Panc1 (cell line): ENCODE measurements around the gene ASTN2. TPM values are rescaled to one million over a fixed set of nuclear protein-coding genes. Genes with fewer than 3 reads are reported as not detected.

Experiments
- ATAC-seq: fragments of 200-7000 bp; cut with Tn5 transposase; 2 replicates; pipeline ENCODE4 v1.9.1; 2020; ENCODE audit warnings: mild to moderate bottlenecking, moderate library complexity
- BruUV-seq: library from RNA; stranded (reverse); fragments of 400-500 nt; replicated peaks from 2 replicates; lab custom pipeline; 2021; lab: Mats Ljungman, UMichigan
- CTCF ChIA-PET: fragments of 300-600 bp; sonication (Branson Sonifier 250); formaldehyde crosslinking; loops from one replicate; lab custom pipeline; 2022; ENCODE audit warnings: antibody characterized with exemption; lab: Charles Lee
- POLR2A ChIA-PET: fragments of 300-600 bp; sonication (Branson Sonifier 250); formaldehyde crosslinking; loops from one replicate; lab custom pipeline; 2022; ENCODE audit warnings: antibody characterized with exemption; lab: Charles Lee
- DNase-seq: peaks from one replicate; pipeline ENCODE4 v3.0.0-alpha.2; 2010; ENCODE audit warnings: low read depth, low spot score
- H3K27ac ChIP-seq: 2 replicates; pipeline ENCODE4 v1.5.1; 2011; ENCODE audit warnings: mild to moderate bottlenecking, low read length, inconsistent platforms
- H3K27me3 ChIP-seq: fragments of 200-500 bp; sonication (Bioruptor generic); 2 replicates; pipeline ENCODE4 v1.6.0; 2014; ENCODE audit warnings: low read length, inconsistent platforms; ENCODE audit not compliant: control insufficient read depth, insufficient read depth
- H3K36me3 ChIP-seq: fragments of 200-500 bp; sonication (Bioruptor generic); 2 replicates; pipeline ENCODE4 v1.5.1; 2014; ENCODE audit warnings: inconsistent platforms, mild to moderate bottlenecking, low read length, moderate library complexity; ENCODE audit not compliant: control insufficient read depth, insufficient read depth
- H3K4me1 ChIP-seq: 2 replicates; pipeline ENCODE4 v1.5.1; 2011; ENCODE audit warnings: inconsistent platforms, mild to moderate bottlenecking, low read length, moderate library complexity; ENCODE audit not compliant: control insufficient read depth, insufficient read depth
- H3K4me3 ChIP-seq, 2 experiments: 2 replicates each; pipeline ENCODE4 v1.5.1; 2011 to 2012; ENCODE audit warnings: low read depth in 2 of 2, low read length in 2 of 2, mild to moderate bottlenecking in 2 of 2, inconsistent platforms in 1 of 2, moderate library complexity in 1 of 2
- H3K9me3 ChIP-seq: fragments of 200-500 bp; sonication (Bioruptor generic); 2 replicates; pipeline ENCODE4 v1.5.1; 2014; ENCODE audit warnings: low read depth, mild to moderate bottlenecking, inconsistent platforms, low read length, moderate library complexity; ENCODE audit not compliant: control insufficient read depth, insufficient read depth
- CTCF ChIP-seq: fragments of 450-650 bp; IDR thresholded peaks from 2 replicates; pipeline ENCODE4 v1.5.1; 2017; ENCODE audit warnings: mild to moderate bottlenecking
- POLR2AphosphoS5 ChIP-seq: IDR thresholded peaks from 2 replicates; pipeline ENCODE4 v1.6.1; 2012; ENCODE audit warnings: mild to moderate bottlenecking, low read depth, low read length, moderate library complexity
- REST ChIP-seq, 2 experiments: IDR thresholded peaks; 2 replicates each; pipeline ENCODE4 v1.6.1; 2011 to 2012; ENCODE audit warnings: low read depth in 2 of 2, control low read depth in 1 of 2, low read length in 1 of 2, mild to moderate bottlenecking in 1 of 2, moderate library complexity in 1 of 2; ENCODE audit not compliant: insufficient read depth in 1 of 2
- SIN3A ChIP-seq: IDR thresholded peaks from 2 replicates; pipeline ENCODE4 v1.6.1; 2012; ENCODE audit warnings: low read depth, mild to moderate bottlenecking, low read length, moderate library complexity, borderline replicate concordance; ENCODE audit not compliant: insufficient read depth
- TCF7L2 ChIP-seq: IDR thresholded peaks from 2 replicates; pipeline ENCODE4 v1.6.1; 2011; ENCODE audit warnings: mild to moderate bottlenecking, low read depth, low read length, inconsistent platforms
- in situ Hi-C: cut with HindIII; loops from 2 replicates; pipeline ENCODE4 v1.10.0; 2016; ENCODE audit warnings: low sequenced_read_pairs, low pct_unique_long_range_greater_than_20kb
- intact Hi-C: fragments of 100-400 bp; cut with micrococcal nuclease; formaldehyde crosslinking; loops from one replicate; pipeline ENCODE4 v1.10.0; 2022; ENCODE audit not compliant: unreplicated experiment
- total RNA-seq: library from RNA; stranded (reverse); gene quantifications from one replicate; pipeline ENCODE4 v1.2.1, GENCODE V29; 2021; ENCODE audit not compliant: unreplicated experiment

The ASTN2 gene
- total RNA-seq, 1 experiment from 2014 or later = 3.9 TPM

GRCh38 chr9:117454711-117455110, 39.9 kb upstream of the ASTN2 start:
- BruUV-seq = no TSS peak
- Histone ChIP-seq H3K36me3 (no peaks in the 10 kb centered on the region), H3K9me3 (no peaks in the 10 kb centered on the region), H3K4me3 (no peak overlapping the region), H3K4me1 (no peaks in the 10 kb centered on the region), H3K27me3 (no peaks in the 10 kb centered on the region), H3K27ac (no peak overlapping the region)
- TF ChIP-seq POLR2AphosphoS5 = no peak
- no peak for TF ChIP-seq REST (IDR thresholded peaks at IDR 0.05; ENCODE audit: insufficient read depth in 1 of 2, low read depth in 2 of 2, low read length in 1 of 2)
- TF ChIP-seq TCF7L2 = no peak
- no peak for TF ChIP-seq CTCF
- TF ChIP-seq SIN3A = no peak
- no peak for DNase-seq
- in situ Hi-C loops = no loop called here
- ChIA-PET POLR2A (no interaction called here), CTCF (no interaction called here)
- no peak for ATAC-seq
- intact Hi-C loops = no loop called here

GRCh38 chr9:117453737-117454136, 38.9 kb upstream of the ASTN2 start:
- BruUV-seq = no TSS peak
- no peaks in the 10 kb centered on the region for H3K27me3 ChIP-seq
- in situ Hi-C loops = no loop called here
- ATAC-seq (no peak), DNase-seq (no peak)
- TF ChIP-seq SIN3A (no peak), TCF7L2 (no peak), POLR2AphosphoS5 (no peak), CTCF (no peak), REST (IDR thresholded peaks at IDR 0.05; ENCODE audit: insufficient read depth in 1 of 2, low read depth in 2 of 2, low read length in 1 of 2) (no peak)
- no peaks in the 10 kb centered on the region for H3K4me1 ChIP-seq
- H3K27ac ChIP-seq = no peak overlapping the region
- no peaks in the 10 kb centered on the region for H3K36me3 ChIP-seq
- ChIA-PET POLR2A (no interaction called here), CTCF (no interaction called here)
- intact Hi-C loops = no loop called here
- no peaks in the 10 kb centered on the region for H3K9me3 ChIP-seq
- no peak overlapping the region for H3K4me3 ChIP-seq
